Activated T-cell treated with anti-CD3 and anti-CD28 coated beads for 4 hours (primary cell): ENCODE results near the gene ZBTB17.
"Not testable (repeated sequence)": the region's sequence is repeated elsewhere in the genome, so short reads cannot be mapped to it uniquely, and the experiment has no call there.

Experiments used
- DNase-seq: peaks from one replicate; pipeline ENCODE4 v3.0.0-alpha.2; 2020

Gene ZBTB17

DNA sequence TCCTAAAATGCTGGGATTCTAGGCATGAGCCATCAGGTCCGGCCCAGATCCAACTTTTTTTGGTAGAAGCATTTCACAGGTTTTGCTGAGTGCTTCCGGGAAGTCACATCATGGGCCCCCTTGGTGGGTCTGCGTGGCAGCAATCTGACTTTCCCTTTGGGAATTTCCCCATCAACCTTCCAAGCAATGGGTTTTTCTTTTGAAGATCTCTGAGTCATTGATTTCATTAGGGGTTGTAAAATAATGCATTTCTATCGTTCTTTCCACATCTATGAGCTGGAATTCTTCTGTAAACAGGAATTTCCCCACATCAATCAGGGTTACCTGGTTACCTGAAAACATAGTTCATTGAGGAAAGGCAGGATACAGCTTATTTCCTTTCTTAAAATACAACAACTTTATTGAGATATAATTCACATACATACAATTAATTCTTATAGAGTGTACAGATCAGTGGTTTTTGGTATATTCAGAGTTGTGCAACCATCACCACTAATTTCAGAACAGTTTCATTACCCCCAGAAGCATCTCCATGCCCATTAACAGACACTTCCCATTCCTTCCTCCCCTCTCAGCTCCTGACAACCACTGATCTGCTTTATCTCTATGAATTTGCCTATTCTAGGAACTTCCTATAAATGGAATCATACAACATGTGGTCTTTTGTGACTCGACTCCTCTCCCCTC is 9.9 kb upstream of the ZBTB17 start:
- no peak for DNase-seq

GRCh38 chr1:15983275-15983674 is 7.4 kb upstream of the ZBTB17 start:
- DNase-seq = no peak

DNA sequence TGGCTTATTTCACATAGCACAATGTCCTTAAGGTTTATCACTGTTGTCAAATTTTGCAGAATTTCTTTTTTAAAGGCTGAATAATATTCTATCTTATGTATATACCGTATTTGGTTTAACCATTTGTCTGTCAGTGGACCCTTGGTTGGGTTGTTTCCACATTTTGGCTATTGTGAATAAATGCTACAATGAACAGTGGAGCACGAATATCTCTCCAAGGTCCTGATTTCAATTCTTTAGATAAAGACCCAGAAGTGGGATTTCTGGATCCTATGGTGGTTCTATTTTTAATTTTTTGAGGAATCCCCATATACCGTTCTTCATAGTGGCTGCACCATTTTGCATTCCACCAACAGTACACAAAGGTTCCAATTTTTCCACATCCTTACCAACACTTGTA is 5.8 kb upstream of the ZBTB17 start:
- no peak for DNase-seq

DNA sequence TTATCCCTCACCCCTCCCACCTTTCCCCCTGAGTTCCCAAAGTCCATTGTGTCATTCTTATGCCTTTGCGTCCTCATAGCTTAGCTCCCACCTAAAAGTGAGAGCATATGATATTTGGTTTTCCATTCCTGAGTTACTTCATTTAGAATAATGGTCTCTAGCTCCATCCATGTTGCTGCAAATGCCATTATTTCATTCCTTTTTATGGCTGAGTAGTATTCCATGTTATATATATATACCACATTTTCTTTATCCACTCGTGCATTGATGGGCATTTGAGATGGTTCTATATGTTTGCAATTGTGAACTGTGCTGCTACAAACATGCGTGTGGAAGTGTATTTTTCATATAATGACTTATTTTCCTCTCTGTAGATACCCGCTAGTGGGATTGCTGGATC is 2.0 kb upstream of the ZBTB17 start:
- not testable (repeated sequence) for DNase-seq

- peak; percentile 83 for DNase-seq
These were observed 520 bp downstream of the ZBTB17 start for GRCh38 chr1:15975358-15975804.

DNA sequence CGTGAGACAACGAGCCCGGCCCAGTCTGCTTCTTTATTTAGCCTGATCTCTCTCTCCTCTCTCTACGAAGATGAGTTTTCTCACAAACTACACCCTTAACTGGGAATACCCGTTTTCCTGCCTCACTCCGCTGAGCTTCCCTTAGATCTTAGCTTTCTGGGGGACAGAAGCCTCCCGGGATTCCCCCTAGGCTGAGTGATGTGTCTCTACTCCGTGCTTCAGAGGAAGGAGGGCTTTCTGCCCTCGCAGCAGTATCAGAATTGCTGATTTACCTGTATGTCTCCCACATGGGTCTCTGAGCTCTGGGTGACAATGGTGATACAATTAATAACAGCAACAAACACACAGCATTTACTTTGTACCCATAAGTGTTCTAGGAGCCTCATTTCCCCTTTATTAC is 1.0 kb downstream of the ZBTB17 start:
- DNase-seq = no peak

- DNase-seq = no peak
These were observed 2.1 kb downstream of the ZBTB17 start for GRCh38 chr1:15973772-15974171.

- no peak for DNase-seq
These were observed 3.5 kb downstream of the ZBTB17 start for GRCh38 chr1:15972409-15972808.

DNA sequence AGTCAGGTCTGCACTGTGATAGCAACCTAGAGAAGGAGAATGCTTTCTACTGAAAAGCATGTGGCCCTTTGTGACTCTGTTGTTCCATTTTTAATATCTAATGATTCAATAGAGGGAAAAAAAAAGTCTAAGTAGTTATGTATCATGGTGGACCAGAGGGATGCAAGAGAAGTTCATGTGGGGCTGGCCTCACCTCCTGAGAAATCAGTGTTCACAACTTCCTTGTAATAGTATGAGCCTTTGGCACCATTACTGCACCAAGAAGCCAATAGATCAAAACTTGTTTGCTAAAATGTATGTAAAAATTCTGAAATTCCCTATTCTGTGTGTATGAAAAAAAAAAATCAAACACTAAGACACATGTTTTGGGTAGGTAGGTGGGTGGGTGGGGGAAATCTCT is 5.0 kb downstream of the ZBTB17 start:
- no peak for DNase-seq

GRCh38 chr1:15969321-15969880 is 6.5 kb downstream of the ZBTB17 start:
- no peak for DNase-seq

- no peak for DNase-seq
These were observed 7.7 kb downstream of the ZBTB17 start for GRCh38 chr1:15968172-15968571.

GRCh38 chr1:15966956-15967344 is 9.0 kb downstream of the ZBTB17 start:
- DNase-seq = no peak

GRCh38 chr1:15966081-15966955 is 9.6 kb downstream of the ZBTB17 start:
- peak; percentile 63 for DNase-seq

DNA sequence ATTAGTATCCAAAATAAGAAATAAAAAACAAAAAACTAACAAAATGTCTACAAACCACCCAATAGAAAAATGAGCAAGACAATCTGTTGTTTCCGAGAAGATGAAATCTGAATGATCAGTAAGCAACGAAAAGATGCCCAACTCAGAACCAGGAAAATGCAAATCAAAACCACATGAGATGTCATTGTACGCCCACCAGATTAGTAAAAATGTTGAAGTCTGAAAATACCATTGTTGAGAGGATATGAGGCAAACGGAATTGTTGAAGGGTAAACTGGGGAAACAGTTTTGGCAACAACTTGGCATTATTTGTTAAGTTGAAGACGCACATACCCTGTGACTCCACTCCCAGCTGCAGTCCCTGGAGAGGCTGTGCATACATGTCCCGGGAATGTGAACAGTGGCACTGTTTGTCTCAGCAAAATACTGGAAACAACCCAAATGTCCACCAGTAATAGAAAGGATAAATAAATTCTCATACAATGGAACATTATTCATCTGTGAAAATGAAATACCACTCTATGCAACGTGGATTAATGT is 10.6 kb downstream of the ZBTB17 start:
- DNase-seq = no peak

- DNase-seq = no peak
These were observed 11.8 kb downstream of the ZBTB17 start for GRCh38 chr1:15963968-15964648.

GRCh38 chr1:15963363-15963967 is 12.4 kb downstream of the ZBTB17 start:
- DNase-seq = no peak

- no peak for DNase-seq
These were observed 13.1 kb downstream of the ZBTB17 start for GRCh38 chr1:15962671-15963362.

DNA sequence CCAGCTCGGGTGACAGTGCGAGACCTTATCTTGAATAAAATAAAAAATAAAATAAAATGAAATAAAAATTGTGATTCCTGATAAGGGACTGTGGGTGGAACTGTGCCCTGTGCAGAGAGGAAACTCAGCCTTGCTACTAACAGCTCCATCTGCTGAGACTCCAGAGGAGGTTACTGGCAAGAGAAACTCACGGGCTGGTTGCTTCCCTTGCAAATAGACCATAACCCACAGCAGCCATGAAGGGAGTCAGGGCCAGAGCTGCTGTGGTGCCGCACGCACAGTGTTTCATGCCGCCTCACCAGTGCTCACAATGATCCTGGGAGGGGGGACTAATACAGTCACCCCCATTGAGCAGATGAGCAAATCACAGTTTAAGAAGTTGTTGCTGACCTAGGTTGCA is 13.7 kb downstream of the ZBTB17 start:
- DNase-seq = no peak

DNA sequence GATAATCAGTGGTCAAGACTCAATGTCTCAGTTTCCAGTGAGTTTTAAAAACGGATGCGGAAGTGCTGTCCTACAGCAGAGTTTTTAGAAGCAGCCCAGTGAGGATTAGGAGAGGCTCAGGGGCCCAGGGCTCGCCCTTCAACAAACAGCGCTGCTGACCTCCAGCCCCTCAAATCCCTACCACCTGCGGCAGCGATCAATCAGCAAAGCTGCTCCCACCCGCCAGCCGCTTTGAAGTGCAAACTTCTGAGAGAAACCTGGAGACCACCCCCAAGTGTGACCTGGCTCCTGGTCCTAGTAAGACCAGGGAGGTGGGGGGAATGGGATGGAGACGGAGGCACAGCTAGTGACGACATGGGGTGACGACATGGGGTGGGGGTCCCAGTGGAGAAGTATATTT is 14.4 kb downstream of the ZBTB17 start:
- DNase-seq = no peak

GRCh38 chr1:15960808-15961207 is 15.1 kb downstream of the ZBTB17 start:
- DNase-seq = no peak

GRCh38 chr1:15959827-15960446 is 16.0 kb downstream of the ZBTB17 start:
- no peak for DNase-seq

DNA sequence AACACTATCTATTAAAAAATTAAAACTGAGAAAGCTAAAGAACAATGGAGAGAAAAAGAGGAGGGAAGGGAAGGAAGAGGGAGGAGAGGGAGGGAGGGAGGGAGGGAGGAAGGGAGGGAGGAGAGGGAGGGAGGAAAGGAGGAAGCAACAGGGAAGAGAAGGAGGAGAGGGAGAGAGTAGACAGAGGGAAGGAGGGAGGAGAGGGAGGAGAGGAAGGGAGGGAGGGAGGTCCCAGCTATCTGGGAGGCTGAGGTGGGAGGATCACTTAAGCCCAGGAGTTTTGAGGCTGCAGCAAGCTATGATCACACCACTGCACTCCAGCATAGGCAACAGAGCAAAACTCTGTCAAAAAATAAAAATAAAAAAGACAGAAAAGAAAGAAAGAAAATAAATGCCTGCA is 16.5 kb downstream of the ZBTB17 start:
- no peak for DNase-seq
